ENCODE results near the gene SORCS1.
A peak's percentile ranks its signal among the peaks of the same experiment; 100 is the strongest.

SORCS1 gene

GRCh38 chr10:106897719-106898118, 266.8 kb downstream of the SORCS1 start:
- DNase-seq (ENCODE audit: low spot score), result no peak

DNA sequence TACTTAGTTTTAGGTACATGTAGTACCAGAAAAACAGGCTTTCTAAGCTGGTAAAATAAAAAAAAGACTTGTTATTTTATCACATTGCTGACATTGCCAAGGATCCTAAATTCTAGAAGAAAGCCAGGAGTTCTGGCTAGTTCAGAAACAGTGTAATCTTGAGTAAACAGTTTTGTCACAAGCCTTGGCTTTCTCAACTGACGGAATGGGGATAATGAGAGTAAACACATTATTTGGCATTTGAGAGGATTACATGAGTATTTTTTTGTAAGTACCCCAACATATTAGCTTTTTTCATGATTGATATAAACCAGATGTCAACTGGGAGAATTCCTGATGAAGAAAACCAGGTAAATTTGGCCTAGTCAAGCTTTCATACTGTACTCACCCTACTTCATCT, 269.8 kb downstream of the SORCS1 start:
- DNase-seq (ENCODE audit: low spot score), result no peak

DNA sequence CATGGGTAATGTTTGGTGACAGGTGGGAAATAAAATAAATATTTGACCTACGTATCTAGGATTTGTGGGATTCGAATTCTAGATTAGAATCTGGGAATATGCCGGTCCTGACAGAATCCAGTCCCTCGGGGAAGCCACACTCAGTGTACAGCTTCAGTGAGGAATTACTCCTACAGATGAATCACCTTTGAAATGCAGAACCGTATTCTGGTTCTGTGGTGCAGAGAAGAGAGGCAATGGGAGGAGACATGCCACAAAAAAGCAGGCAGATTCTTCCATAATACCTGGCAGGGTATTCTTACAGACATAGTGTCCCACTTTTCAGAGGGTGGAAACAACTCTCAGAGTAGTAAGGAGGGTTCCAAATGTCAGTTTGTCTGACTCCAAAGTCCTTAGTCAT, 286.9 kb downstream of the SORCS1 start:
- no peak for DNase-seq (ENCODE audit: low spot score)

DNA sequence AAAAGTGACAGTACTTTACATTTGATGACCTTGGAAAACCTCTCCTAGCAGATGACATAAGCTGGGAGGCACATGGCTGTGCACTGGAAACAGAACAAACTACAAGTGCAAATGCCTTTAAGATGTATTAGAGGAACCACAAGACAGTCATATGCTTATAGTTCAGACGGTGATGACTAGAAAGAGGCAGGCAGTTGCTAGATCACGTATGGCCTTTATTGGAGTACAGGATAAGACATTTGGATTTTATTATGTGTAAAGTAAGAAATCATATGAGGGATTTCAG, 290.0 kb downstream of the SORCS1 start:
- no peak for DNase-seq (ENCODE audit: low spot score)

DNA sequence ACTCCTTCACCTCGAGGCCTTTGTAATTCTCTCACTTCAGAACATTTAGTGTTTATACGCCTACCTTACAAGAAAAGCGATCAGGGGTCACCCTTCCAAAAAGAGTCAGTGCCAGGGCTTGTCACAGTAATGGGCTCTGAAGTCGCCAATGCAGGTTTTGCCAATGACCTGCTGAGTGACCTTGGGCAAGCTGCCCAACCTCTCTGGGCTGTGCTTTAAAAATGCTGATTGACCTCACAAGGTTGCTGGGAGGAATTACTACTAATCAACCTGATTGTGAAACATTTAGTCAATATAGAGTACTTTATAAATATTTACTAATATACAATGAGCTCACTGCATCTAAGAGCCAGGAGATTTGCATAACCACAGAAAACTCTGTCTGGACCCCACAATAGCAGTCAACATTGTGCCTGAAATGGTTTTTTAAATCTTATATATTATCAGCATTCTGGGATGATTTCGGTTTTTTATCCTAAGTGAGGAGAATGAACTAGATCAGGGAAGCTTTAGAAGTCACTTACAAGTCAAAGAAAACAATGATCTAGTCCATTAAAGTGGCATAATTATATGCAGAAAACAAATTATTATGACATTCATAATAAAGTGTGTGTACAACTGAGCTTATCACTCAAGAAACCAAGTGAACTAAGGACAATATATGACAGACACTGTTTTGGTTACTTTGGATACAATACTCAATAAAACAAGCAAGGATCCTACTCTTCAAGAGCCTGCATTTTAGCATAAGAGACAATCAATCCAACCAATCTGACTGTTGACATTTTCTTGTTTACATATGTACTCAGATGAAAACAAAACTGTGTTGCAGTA, 290.5 kb downstream of the SORCS1 start:
- DNase-seq (ENCODE audit: low spot score), result no peak

GRCh38 chr10:106872176-106872575, 292.3 kb downstream of the SORCS1 start:
- DNase-seq (ENCODE audit: low spot score), result no peak

- DNase-seq (ENCODE audit: low spot score), result peak; percentile 5
Measured at GRCh38 chr10:106866244-106866845, 298.2 kb downstream of the SORCS1 start.

DNA sequence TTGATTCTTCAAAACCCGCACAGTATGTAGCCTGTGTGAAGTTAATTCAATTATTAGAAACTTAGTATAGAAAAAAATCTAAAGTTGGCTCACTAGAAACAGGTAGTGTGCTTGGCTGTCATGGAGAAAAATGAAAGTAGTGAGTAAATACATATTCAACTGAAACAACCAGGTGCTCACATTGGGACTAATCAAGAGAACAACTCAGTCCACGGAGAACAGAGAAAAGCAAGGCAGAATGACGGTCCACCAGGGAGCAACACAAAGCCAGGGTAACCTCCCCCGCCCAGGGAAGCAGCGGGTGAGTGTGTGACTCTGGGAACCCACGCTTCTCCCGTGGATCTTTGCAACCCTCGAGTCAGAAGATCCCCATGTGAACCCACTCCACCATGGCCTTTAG, 300.5 kb downstream of the SORCS1 start:
- DNase-seq (ENCODE audit: low spot score), result no peak

- DNase-seq (ENCODE audit: low spot score), result no peak
Measured at GRCh38 chr10:106863549-106863948, 301.0 kb downstream of the SORCS1 start.

- no peak for DNase-seq (ENCODE audit: low spot score)
Measured at GRCh38 chr10:106859892-106860652, 304.4 kb downstream of the SORCS1 start.

DNA sequence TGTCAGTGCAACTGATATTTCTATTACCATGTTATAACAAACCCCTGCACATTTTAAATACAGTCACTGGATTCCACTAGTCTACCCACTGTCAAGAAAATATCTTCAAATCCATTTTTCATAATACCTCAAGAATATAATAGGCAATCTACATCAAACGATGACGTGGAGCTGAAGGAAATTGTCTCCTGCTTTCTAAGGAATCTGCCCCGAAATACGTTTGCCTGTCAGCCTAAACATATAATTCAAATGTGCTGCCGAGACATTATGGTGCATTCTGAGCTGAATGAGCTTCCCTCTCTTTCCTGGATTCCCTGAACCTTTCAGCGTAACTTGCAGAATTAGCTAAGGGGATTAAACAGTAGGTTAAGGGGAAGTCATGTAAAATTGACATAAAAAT, 306.8 kb downstream of the SORCS1 start:
- no peak for DNase-seq (ENCODE audit: low spot score)

DNA sequence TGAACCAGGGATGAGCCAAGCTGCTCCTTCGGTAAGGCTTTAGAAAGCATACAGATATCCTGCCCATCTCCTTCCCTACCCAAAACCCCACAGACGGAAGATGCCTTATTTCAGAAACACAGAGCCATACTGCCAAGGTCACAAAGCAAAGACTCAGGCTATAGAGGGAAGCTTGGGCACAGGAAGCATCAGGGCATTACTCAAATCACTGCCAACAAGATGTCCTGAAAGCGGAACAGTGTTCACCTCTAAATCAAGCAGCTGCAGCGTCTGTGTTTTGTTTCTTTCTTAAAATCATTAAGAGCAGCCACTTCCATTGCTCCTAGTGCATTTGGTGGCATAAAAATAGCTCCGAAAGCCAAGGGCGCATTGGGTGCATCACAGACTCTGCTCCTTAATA, 307.3 kb downstream of the SORCS1 start:
- peak; percentile 40 for DNase-seq (ENCODE audit: low spot score)

DNA sequence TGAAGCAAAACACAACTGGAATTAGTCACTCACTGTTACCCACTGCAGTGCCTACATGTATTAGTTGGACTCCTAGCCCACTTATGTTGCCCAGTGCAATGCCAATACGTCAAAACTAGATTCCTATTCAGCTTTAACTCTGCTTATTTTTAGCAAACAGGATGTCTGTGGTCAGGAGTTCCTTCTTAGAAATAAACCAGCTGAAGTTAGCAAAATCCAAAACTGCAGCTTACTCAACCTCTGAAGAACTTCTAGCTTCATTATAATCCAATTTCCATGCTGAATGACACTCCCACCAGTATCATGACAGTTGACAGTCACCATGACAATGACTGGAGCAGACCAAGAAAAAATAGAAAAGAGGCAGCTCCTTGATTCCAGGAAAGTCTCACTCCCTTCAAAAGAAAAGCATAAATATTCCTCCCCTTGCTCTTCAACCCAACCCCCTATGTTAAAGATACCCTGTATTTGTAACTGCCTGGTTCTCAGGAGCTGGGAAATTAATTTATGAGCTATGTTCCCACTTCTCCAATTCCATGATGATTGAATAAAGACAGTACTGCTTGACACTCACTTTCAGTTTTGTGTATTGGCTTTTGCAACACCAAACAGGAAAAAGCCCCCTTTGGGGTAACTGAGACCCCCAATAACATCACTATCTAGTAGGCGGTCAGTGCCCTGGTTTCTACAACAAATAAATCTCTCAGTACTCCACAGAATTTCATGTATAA, 327.4 kb downstream of the SORCS1 start:
- DNase-seq (ENCODE audit: low spot score), result peak; percentile 50

GRCh38 chr10:106832846-106833245, 331.7 kb downstream of the SORCS1 start:
- no peak for DNase-seq (ENCODE audit: low spot score)

- no peak for DNase-seq (ENCODE audit: low spot score)
Measured at GRCh38 chr10:106830471-106830870, 334.0 kb downstream of the SORCS1 start.

- DNase-seq (ENCODE audit: low spot score), result no peak
Measured at GRCh38 chr10:106830006-106830405, 334.5 kb downstream of the SORCS1 start.

DNA sequence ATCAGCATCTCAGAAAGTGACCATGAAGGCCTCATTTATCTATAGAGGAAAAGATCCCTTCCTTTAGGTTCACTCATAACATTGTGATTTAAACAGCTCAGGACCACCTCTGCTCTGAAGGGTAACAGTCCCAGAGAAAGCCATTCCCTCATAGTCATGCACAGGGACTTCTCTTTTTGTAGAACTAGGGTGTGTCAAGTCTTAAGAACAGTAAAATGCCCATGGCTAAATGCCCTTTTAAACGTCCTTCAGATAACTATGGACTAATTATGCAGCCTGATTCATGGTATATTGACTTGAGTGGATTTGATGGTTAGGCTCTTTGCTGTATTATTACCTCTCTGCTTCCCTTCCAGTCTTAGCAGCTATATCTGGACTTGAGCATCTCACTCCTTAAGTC, 337.8 kb downstream of the SORCS1 start:
- no peak for DNase-seq (ENCODE audit: low spot score)

GRCh38 chr10:106825576-106826364, 338.7 kb downstream of the SORCS1 start:
- DNase-seq (ENCODE audit: low spot score), result no peak

DNA sequence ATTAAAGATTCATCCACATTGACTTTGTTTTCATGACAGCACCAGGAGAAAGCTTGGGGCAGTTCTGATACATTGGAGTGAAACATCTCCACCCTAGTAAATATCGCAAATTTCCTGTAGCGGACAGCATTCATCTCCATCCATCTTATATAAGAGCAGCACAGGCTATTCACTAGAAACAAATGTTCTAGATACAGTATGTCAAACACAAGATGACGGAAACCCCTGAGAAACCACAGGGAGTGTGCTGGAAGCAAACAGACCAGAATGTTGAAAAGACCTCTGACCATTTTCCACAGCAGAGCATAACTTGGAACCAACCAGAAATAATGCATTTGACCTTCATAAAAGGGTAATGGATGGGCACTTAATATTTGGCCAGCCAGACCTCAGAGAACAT, 343.9 kb downstream of the SORCS1 start:
- no peak for DNase-seq (ENCODE audit: low spot score)

DNA sequence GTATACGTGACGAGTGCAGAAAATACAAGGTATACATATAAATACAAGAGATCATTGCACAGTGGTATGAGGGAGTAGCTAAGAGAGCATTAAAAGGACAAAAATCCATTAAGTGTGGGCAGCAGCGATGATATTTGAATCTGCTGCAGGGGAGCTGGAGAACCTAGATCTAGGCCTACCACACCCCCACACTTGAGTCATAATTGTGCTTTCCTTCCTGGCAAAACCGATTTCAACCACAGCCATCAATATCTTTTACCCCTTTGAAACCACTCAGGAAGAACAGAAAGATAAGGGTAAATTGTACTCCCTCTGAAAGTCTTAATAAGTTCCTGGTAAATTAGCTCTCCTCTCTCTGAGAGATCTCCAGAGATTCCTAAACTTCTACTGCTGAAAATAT, 345.0 kb downstream of the SORCS1 start:
- no peak for DNase-seq (ENCODE audit: low spot score)

DNA sequence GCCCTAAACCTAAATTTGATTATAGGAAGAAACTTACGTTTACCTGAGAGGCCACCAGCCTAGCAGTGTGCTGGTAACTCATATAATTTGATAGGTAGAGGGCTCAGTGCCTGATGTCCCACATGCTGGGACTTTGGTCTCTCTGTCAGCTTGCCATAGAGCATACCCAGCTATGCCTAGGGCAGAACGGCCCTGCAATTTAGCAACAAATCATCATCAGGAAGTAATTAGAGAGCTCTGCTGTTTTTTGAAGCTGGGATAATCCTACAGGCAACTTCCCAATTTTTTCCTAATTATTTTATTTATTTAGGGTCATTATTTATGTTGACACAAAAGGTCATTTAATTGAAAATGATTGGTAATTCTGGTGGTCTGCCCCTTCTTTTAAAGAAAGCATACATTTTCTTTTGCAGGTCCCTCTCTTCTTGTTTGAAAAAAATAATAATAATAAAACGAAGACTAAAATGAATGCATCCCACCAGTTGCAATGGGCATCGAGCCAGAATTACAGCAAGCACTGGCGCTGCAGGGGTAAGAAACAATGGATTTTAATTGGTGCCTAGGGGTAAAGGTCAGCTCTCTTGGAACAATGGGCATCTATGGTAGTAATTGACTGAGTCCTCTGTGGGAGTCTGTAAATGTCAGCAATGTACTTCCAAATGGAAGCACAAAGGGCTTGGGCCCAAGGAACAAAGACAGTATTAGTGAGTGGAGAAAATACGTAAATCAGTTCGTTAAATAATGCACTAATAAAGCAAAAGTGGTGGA, 348.0 kb downstream of the SORCS1 start:
- no peak for DNase-seq (ENCODE audit: low spot score)
